ENCODE data around the gene RHBG. TPM values are rescaled to one million over a fixed set of nuclear protein-coding genes. Genes with fewer than 3 reads are reported as not detected.

The RHBG gene
- total and polyA plus RNA-seq, 2 donors from 2014 or later: 4.2 to 61.9 TPM

DNA sequence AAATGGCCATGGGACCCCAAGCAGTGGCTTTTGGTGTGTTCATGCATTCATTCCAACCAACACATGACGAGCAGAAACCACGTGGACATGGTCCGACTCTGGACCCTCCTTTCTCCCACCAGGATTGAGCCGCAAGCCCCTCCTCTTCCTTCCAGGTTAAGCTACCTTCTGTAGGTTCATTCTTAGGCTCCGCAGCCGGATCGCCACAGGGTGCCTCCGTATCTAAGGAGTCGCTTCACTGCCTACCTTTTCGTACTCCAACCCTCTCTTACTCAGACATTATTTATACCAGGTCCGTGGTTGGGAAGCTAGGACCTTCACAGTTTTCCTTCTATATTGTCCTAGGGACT, 63.6 kb downstream of the RHBG start:
- Histone ChIP-seq H3K9me3 (ENCODE audit: control insufficient read depth in 2 of 3, insufficient read depth in 1 of 3, low read length in 3 of 3) (no peaks in the 10 kb centered on the region), H3K27me3 (ENCODE audit: control insufficient read depth, insufficient read depth, low read length) (peaks cover 81% of the 10 kb centered on the region), H3K4me1 (ENCODE audit: control insufficient read depth in 2 of 3, insufficient read depth in 2 of 3, low read depth in 1 of 3, low read length in 3 of 3) (peaks cover 0 to 11% (median 0%) of the 10 kb centered on the region in 3 donors), H3K9ac (ENCODE audit: low read length in 3 of 3) (no peak overlapping the region), H3K4me3 (ENCODE audit: low read length in 3 of 3) (no peak overlapping the region), H3K27ac (ENCODE audit: low read depth in 2 of 2, low read length in 2 of 2) (no peak overlapping the region), H3K36me3 (ENCODE audit: control insufficient read depth in 2 of 3, insufficient read depth in 3 of 3, low read length in 3 of 3) (no peaks in the 10 kb centered on the region)
- DNase-seq (no peak), FAIRE-seq (no peak)
- intact Hi-C loops (cut with DNase I): no loop called here
- TF ChIP-seq, protein P1, sequence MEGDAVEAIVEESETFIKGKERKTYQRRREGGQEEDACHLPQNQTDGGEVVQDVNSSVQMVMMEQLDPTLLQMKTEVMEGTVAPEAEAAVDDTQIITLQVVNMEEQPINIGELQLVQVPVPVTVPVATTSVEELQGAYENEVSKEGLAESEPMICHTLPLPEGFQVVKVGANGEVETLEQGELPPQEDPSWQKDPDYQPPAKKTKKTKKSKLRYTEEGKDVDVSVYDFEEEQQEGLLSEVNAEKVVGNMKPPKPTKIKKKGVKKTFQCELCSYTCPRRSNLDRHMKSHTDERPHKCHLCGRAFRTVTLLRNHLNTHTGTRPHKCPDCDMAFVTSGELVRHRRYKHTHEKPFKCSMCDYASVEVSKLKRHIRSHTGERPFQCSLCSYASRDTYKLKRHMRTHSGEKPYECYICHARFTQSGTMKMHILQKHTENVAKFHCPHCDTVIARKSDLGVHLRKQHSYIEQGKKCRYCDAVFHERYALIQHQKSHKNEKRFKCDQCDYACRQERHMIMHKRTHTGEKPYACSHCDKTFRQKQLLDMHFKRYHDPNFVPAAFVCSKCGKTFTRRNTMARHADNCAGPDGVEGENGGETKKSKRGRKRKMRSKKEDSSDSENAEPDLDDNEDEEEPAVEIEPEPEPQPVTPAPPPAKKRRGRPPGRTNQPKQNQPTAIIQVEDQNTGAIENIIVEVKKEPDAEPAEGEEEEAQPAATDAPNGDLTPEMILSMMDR (IDR thresholded peaks at IDR 0.05; ENCODE audit: borderline replicate concordance, extremely low read depth, insufficient read depth): no peak

GRCh38 chr1:156433032-156433431, 64.0 kb downstream of the RHBG start:
- no peak for FAIRE-seq
- H3K9ac ChIP-seq (ENCODE audit: low read length in 3 of 3): no peak overlapping the region
- TF ChIP-seq, protein P1 (IDR thresholded peaks at IDR 0.05; ENCODE audit: borderline replicate concordance, extremely low read depth, insufficient read depth): no peak

DNA sequence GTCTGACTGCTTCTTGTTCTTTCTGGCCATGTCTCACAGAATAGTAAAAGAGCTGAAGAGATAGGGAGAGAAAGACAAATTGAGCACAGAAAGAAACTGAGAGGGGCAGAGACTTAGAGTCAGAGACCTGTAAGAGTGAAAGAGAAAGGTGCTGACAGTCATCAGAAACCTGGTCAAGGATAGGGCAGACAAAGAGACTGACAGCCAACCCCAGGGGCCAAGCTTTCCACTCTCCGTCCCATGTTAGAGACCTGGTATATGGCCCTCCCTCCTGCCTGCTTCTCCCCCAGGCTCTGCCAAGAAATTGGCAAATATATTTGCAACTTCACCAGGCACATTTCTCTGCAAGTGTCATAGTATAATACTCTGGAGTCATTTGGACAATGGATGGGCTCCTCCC, 64.6 kb downstream of the RHBG start:
- no peaks in the 10 kb centered on the region for H3K36me3 ChIP-seq (ENCODE audit: control insufficient read depth in 2 of 3, insufficient read depth in 3 of 3, low read length in 3 of 3)
- TF ChIP-seq, protein P1 (IDR thresholded peaks at IDR 0.05; ENCODE audit: borderline replicate concordance, extremely low read depth, insufficient read depth): no peak
- H3K9ac ChIP-seq (ENCODE audit: low read length in 3 of 3): no peak overlapping the region
- no peak overlapping the region for H3K4me3 ChIP-seq (ENCODE audit: low read length in 3 of 3)
- FAIRE-seq: no peak
- H3K27me3 ChIP-seq (ENCODE audit: control insufficient read depth, insufficient read depth, low read length): peaks cover 82% of the 10 kb centered on the region
- intact Hi-C loops (cut with DNase I): no loop called here
- H3K9me3 ChIP-seq (ENCODE audit: control insufficient read depth in 2 of 3, insufficient read depth in 1 of 3, low read length in 3 of 3): no peaks in the 10 kb centered on the region
- DNase-seq: no peak
- peaks cover 0 to 11% (median 0%) of the 10 kb centered on the region in 3 donors for H3K4me1 ChIP-seq (ENCODE audit: control insufficient read depth in 2 of 3, insufficient read depth in 2 of 3, low read depth in 1 of 3, low read length in 3 of 3)
- no peak overlapping the region for H3K27ac ChIP-seq (ENCODE audit: low read depth in 2 of 2, low read length in 2 of 2)

More at GRCh38 chr1:156433032-156433431, 64.0 kb downstream of the RHBG start:
- Histone ChIP-seq H3K9me3 (ENCODE audit: control insufficient read depth in 2 of 3, insufficient read depth in 1 of 3, low read length in 3 of 3) (no peaks in the 10 kb centered on the region), H3K4me1 (ENCODE audit: control insufficient read depth in 2 of 3, insufficient read depth in 2 of 3, low read depth in 1 of 3, low read length in 3 of 3) (peaks cover 0 to 11% (median 0%) of the 10 kb centered on the region in 3 donors), H3K27ac (ENCODE audit: low read depth in 2 of 2, low read length in 2 of 2) (no peak overlapping the region), H3K4me3 (ENCODE audit: low read length in 3 of 3) (no peak overlapping the region), H3K36me3 (ENCODE audit: control insufficient read depth in 2 of 3, insufficient read depth in 3 of 3, low read length in 3 of 3) (no peaks in the 10 kb centered on the region), H3K27me3 (ENCODE audit: control insufficient read depth, insufficient read depth, low read length) (peaks cover 81% of the 10 kb centered on the region)
- intact Hi-C loops (cut with DNase I): no loop called here
- no peak for DNase-seq

Small RNAs within 50 kb of the gene (microRNA-seq; reads per million reads assigned to microRNA genes)
- gene MIR9-1: not detected

Other genes starting within 250 kb of the RHBG start
- gene SEMA4A, start 215.6 kb upstream of the RHBG start, total RNA-seq: 45.9 TPM
- 16.4 TPM for gene SEMA4A, start 215.6 kb upstream of the RHBG start, polyA plus RNA-seq (ENCODE audit: insufficient read depth, low read depth, low replicate concordance)
- gene SLC25A44, start 175.1 kb upstream of the RHBG start, total RNA-seq: 28.1 TPM
- gene SLC25A44, start 175.1 kb upstream of the RHBG start, polyA plus RNA-seq (ENCODE audit: insufficient read depth, low read depth, low replicate concordance): 29.0 TPM
- gene PMF1, start 156.2 kb upstream of the RHBG start, total RNA-seq: 65.6 TPM
- gene PMF1, start 156.2 kb upstream of the RHBG start, polyA plus RNA-seq (ENCODE audit: insufficient read depth, low read depth, low replicate concordance): 110 TPM
- 1.8 TPM for gene BGLAP, start 127.0 kb upstream of the RHBG start, total RNA-seq
- gene BGLAP, start 127.0 kb upstream of the RHBG start, polyA plus RNA-seq (ENCODE audit: insufficient read depth, low read depth, low replicate concordance): 1.7 TPM
- gene PAQR6, start 121.2 kb upstream of the RHBG start, total RNA-seq: 4.2 TPM
- 2.0 TPM for gene PAQR6, start 121.2 kb upstream of the RHBG start, polyA plus RNA-seq (ENCODE audit: insufficient read depth, low read depth, low replicate concordance)
- gene SMG5, start 86.4 kb upstream of the RHBG start, total RNA-seq: 69.5 TPM
- gene SMG5, start 86.4 kb upstream of the RHBG start, polyA plus RNA-seq (ENCODE audit: insufficient read depth, low read depth, low replicate concordance): 46.1 TPM
- gene TMEM79, start 84.9 kb upstream of the RHBG start, total RNA-seq: 2.7 TPM
- gene TMEM79, start 84.9 kb upstream of the RHBG start, polyA plus RNA-seq (ENCODE audit: insufficient read depth, low read depth, low replicate concordance): 3.9 TPM
- 52.4 TPM for gene GLMP, start 73.5 kb upstream of the RHBG start, total RNA-seq
- gene GLMP, start 73.5 kb upstream of the RHBG start, polyA plus RNA-seq (ENCODE audit: insufficient read depth, low read depth, low replicate concordance): 154 TPM
- not detected for gene VHLL, start 69.9 kb upstream of the RHBG start, total RNA-seq
- not detected for gene VHLL, start 69.9 kb upstream of the RHBG start, polyA plus RNA-seq (ENCODE audit: insufficient read depth, low read depth, low replicate concordance)
- 149 TPM for gene CCT3, start 30.9 kb upstream of the RHBG start, total RNA-seq
- gene CCT3, start 30.9 kb upstream of the RHBG start, polyA plus RNA-seq (ENCODE audit: insufficient read depth, low read depth, low replicate concordance): 181 TPM
- gene TSACC, start 30.7 kb upstream of the RHBG start, total RNA-seq: not detected
- gene TSACC, start 30.7 kb upstream of the RHBG start, polyA plus RNA-seq (ENCODE audit: insufficient read depth, low read depth, low replicate concordance): 1.1 TPM
- gene MEF2D, start 131.6 kb downstream of the RHBG start, total RNA-seq: 49.3 TPM
- 13.7 TPM for gene MEF2D, start 131.6 kb downstream of the RHBG start, polyA plus RNA-seq (ENCODE audit: insufficient read depth, low read depth, low replicate concordance)
- 1.7 TPM for gene IQGAP3, start 203.4 kb downstream of the RHBG start, total RNA-seq
- gene IQGAP3, start 203.4 kb downstream of the RHBG start, polyA plus RNA-seq (ENCODE audit: insufficient read depth, low read depth, low replicate concordance): 0.13 TPM
- gene TTC24, start 210.5 kb downstream of the RHBG start, total RNA-seq: 0.57 TPM
- not detected for gene TTC24, start 210.5 kb downstream of the RHBG start, polyA plus RNA-seq (ENCODE audit: insufficient read depth, low read depth, low replicate concordance)
- 78.0 TPM for gene NAXE, start 222.6 kb downstream of the RHBG start, total RNA-seq
- 221 TPM for gene NAXE, start 222.6 kb downstream of the RHBG start, polyA plus RNA-seq (ENCODE audit: insufficient read depth, low read depth, low replicate concordance)
- 24.0 TPM for gene GPATCH4, start 232.3 kb downstream of the RHBG start, total RNA-seq
- gene GPATCH4, start 232.3 kb downstream of the RHBG start, polyA plus RNA-seq (ENCODE audit: insufficient read depth, low read depth, low replicate concordance): 26.2 TPM

Measured in kidney (tissue), 14 donors.